Suprapubic skin (tissue), 4 donors: ENCODE results near the gene SCGN. TPM values are rescaled to one million over a fixed set of nuclear protein-coding genes. Genes with fewer than 3 reads are reported as not detected.

ENCODE experiments used
- DNase-seq, 2 donors: peaks; one replicate each; pipeline ENCODE4 v3.0.0-alpha.2; 2019; ENCODE audit warnings: low spot score in 2 of 2
- H3K27ac ChIP-seq: fragments of 200-600 bp; sonication (generic); one replicate; pipeline ENCODE4 v1.5.1; 2019
- H3K27me3 ChIP-seq: fragments of 200-600 bp; sonication (generic); one replicate; pipeline ENCODE4 v1.5.1; 2019
- H3K36me3 ChIP-seq: fragments of 200-600 bp; sonication (generic); one replicate; pipeline ENCODE4 v1.5.1; 2019
- H3K4me1 ChIP-seq: fragments of 200-600 bp; sonication (generic); one replicate; pipeline ENCODE4 v1.5.1; 2019
- H3K4me3 ChIP-seq: fragments of 200-600 bp; sonication (generic); one replicate; pipeline ENCODE4 v1.5.1; 2019; ENCODE audit warnings: mild to moderate bottlenecking
- H3K9me3 ChIP-seq: fragments of 200-600 bp; sonication (generic); one replicate; pipeline ENCODE4 v1.5.1; 2019
- CTCF ChIP-seq, 2 donors: fragments of 200-600 bp in 1 of 2; fragments of 450-650 bp in 1 of 2; sonication (generic) in 1 of 2; IDR thresholded peaks; one replicate each; pipeline ENCODE4 v1.5.1; 2016 to 2019; ENCODE audit warnings: antibody characterized with exemption in 2 of 2, mild to moderate bottlenecking in 1 of 2, moderate library complexity in 1 of 2
- EP300 ChIP-seq: sonication (generic); formaldehyde crosslinking; IDR thresholded peaks from one replicate; pipeline ENCODE4 v1.6.1; 2017; ENCODE audit warnings: antibody characterized with exemption
- POLR2A ChIP-seq, 2 donors: fragments of 450-650 bp; IDR thresholded peaks; one replicate each; pipeline ENCODE4 v1.6.1; 2017; ENCODE audit warnings: antibody characterized with exemption in 2 of 2, mild to moderate bottlenecking in 2 of 2, moderate library complexity in 2 of 2
- POLR2AphosphoS5 ChIP-seq, 3 donors: sonication (generic); formaldehyde crosslinking; IDR thresholded peaks; one replicate each; pipeline ENCODE4 v1.6.1; 2017; ENCODE audit warnings: antibody characterized with exemption in 3 of 3
- WGBS: methylation state at CpG from one replicate; pipeline ENCODE4 v1.1.5; 2018; 5-methylcytosine and 5-hydroxymethylcytosine counted together
- total RNA-seq, 4 donors: library from RNA; depleted of rRNA; stranded (reverse); fragments of >200 nt; gene quantifications; one replicate each; pipeline ENCODE4 v1.1.0, GENCODE V29; 2016

SCGN gene
- total RNA-seq, 4 donors from 2014 or later, result 0.34 TPM; not detected in 3

- H3K27ac ChIP-seq, result no peak overlapping the region
- H3K27me3 ChIP-seq, result peaks cover 31% of the 10 kb centered on the region
- 84% methylated on average over 3 of the region's 3 CpGs for WGBS
- H3K4me3 ChIP-seq, result no peak overlapping the region
- H3K4me1 ChIP-seq, result no peaks in the 10 kb centered on the region
- TF ChIP-seq CTCF (IDR thresholded peaks at IDR 0.05) (no peak), EP300 (no peak), POLR2AphosphoS5 (IDR thresholded peaks at IDR 0.05) (no peak), POLR2A (IDR thresholded peaks at IDR 0.05) (no peak)
- no peaks in the 10 kb centered on the region for H3K36me3 ChIP-seq
- H3K9me3 ChIP-seq, result no peaks in the 10 kb centered on the region
- no peak for DNase-seq
Observed at GRCh38 chr6:25642667-25643328, 9.2 kb upstream of the SCGN start.

- TF ChIP-seq EP300 (no peak), POLR2A (IDR thresholded peaks at IDR 0.05) (no peak), CTCF (IDR thresholded peaks at IDR 0.05) (no peak), POLR2AphosphoS5 (IDR thresholded peaks at IDR 0.05) (no peak)
- H3K4me1 ChIP-seq, result no peaks in the 10 kb centered on the region
- H3K36me3 ChIP-seq, result no peaks in the 10 kb centered on the region
- H3K9me3 ChIP-seq, result no peaks in the 10 kb centered on the region
- 52% methylated on average over 4 of the region's 4 CpGs for WGBS
- H3K27me3 ChIP-seq, result peaks cover 37% of the 10 kb centered on the region
- no peak overlapping the region for H3K4me3 ChIP-seq
- H3K27ac ChIP-seq, result no peak overlapping the region
- DNase-seq, result no peak
Observed at GRCh38 chr6:25645916-25646315, 6.1 kb upstream of the SCGN start.

GRCh38 chr6:25649611-25650010 lies 2.4 kb upstream of the SCGN start:
- no peak for TF ChIP-seq EP300
- no peak for TF ChIP-seq POLR2A (IDR thresholded peaks at IDR 0.05)
- TF ChIP-seq CTCF (IDR thresholded peaks at IDR 0.05), result no peak
- no peak overlapping the region for H3K27ac ChIP-seq
- 72% methylated on average over 1 of the region's 1 CpG for WGBS
- no peaks in the 10 kb centered on the region for H3K9me3 ChIP-seq
- no peaks in the 10 kb centered on the region for H3K36me3 ChIP-seq
- H3K4me3 ChIP-seq, result no peak overlapping the region
- H3K27me3 ChIP-seq, result peaks cover 50% of the 10 kb centered on the region
- H3K4me1 ChIP-seq, result no peaks in the 10 kb centered on the region
- DNase-seq, result no peak

GRCh38 chr6:25655723-25656122 lies 3.7 kb downstream of the SCGN start:
- peaks cover 42% of the 10 kb centered on the region for H3K27me3 ChIP-seq
- H3K4me3 ChIP-seq, result no peak overlapping the region
- H3K9me3 ChIP-seq, result no peaks in the 10 kb centered on the region
- no peaks in the 10 kb centered on the region for H3K4me1 ChIP-seq
- no peak overlapping the region for H3K27ac ChIP-seq
- 53% methylated on average over 1 of the region's 1 CpG for WGBS
- TF ChIP-seq EP300, result no peak
- no peak for TF ChIP-seq POLR2AphosphoS5 (IDR thresholded peaks at IDR 0.05)
- no peak for TF ChIP-seq POLR2A (IDR thresholded peaks at IDR 0.05)
- no peak for TF ChIP-seq CTCF (IDR thresholded peaks at IDR 0.05)
- H3K36me3 ChIP-seq, result no peaks in the 10 kb centered on the region
- no peak for DNase-seq

GRCh38 chr6:25659633-25660368 lies 7.8 kb downstream of the SCGN start:
- Histone ChIP-seq H3K27me3 (peaks cover 9% of the 10 kb centered on the region), H3K4me3 (no peak overlapping the region), H3K9me3 (no peaks in the 10 kb centered on the region), H3K27ac (no peak overlapping the region), H3K4me1 (no peaks in the 10 kb centered on the region), H3K36me3 (no peaks in the 10 kb centered on the region)
- 38% methylated on average over 4 of the region's 4 CpGs for WGBS
- no peak for TF ChIP-seq POLR2AphosphoS5 (IDR thresholded peaks at IDR 0.05)
- no peak for TF ChIP-seq POLR2A (IDR thresholded peaks at IDR 0.05)
- no peak for TF ChIP-seq EP300
- TF ChIP-seq CTCF (IDR thresholded peaks at IDR 0.05), result no peak
- no peak for DNase-seq
